Measurements from ENCODE around the gene GLT8D2. TPM values are rescaled to one million over a fixed set of nuclear protein-coding genes. Genes with fewer than 3 reads are reported as not detected.
"Not testable (repeated sequence)": the region's sequence is repeated elsewhere in the genome, so short reads cannot be mapped to it uniquely, and the experiment has no call there.

GLT8D2 gene
- total and polyA plus RNA-seq, 7 donors: 0.71 to 5.2 (median 1.5) TPM

- intact Hi-C loops (cut with DNase I): no loop called here
- Histone ChIP-seq H3K27me3 (ENCODE audit: insufficient read depth in 3 of 3, low read length in 2 of 3) (peaks cover 0 to 21% (median 0%) of the 10 kb centered on the region in 3 donors), H3K27ac (no peak overlapping the region), H3K4me3 (no peak overlapping the region), H3K9me3 (no peaks in the 10 kb centered on the region), H3K36me3 (ENCODE audit: insufficient read depth in 1 of 2, low read depth in 1 of 2) (no peaks in the 10 kb centered on the region), H3K4me1 (peaks cover 12% of the 10 kb centered on the region)
- no peak for DNase-seq
- 69 to 79% (median 78%) methylated on average over 5 of the region's 5 CpGs for WGBS, 3 donors
- ATAC-seq: no peak
- TF ChIP-seq CTCF (IDR thresholded peaks at IDR 0.05): no peak
These were observed 1.8 kb downstream of the GLT8D2 start for GRCh38 chr12:104048162-104048561.

- DNase-seq (no peak), ATAC-seq (no peak)
- Histone ChIP-seq H3K36me3 (ENCODE audit: insufficient read depth in 1 of 2, low read depth in 1 of 2) (no peaks in the 10 kb centered on the region), H3K4me1 (peaks cover 12% of the 10 kb centered on the region), H3K9me3 (no peaks in the 10 kb centered on the region), H3K4me3 (no peak overlapping the region), H3K27me3 (ENCODE audit: insufficient read depth in 3 of 3, low read length in 2 of 3) (peaks cover 0 to 16% (median 0%) of the 10 kb centered on the region in 3 donors), H3K27ac (no peak overlapping the region)
- intact Hi-C loops (cut with DNase I): no loop called here
- TF ChIP-seq CTCF (IDR thresholded peaks at IDR 0.05): no peak
- 86 to 91% (median 90%) methylated on average over 4 of the region's 4 CpGs for WGBS, 3 donors
These were observed 3.7 kb downstream of the GLT8D2 start for GRCh38 chr12:104046306-104046705.

- Histone ChIP-seq H3K27ac (no peak overlapping the region), H3K9me3 (no peaks in the 10 kb centered on the region), H3K27me3 (ENCODE audit: insufficient read depth in 3 of 3, low read length in 2 of 3) (peaks cover 0 to 5% (median 0%) of the 10 kb centered on the region in 3 donors), H3K4me3 (no peak overlapping the region), H3K4me1 (peaks cover 4% of the 10 kb centered on the region), H3K36me3 (ENCODE audit: insufficient read depth in 1 of 2, low read depth in 1 of 2) (no peaks in the 10 kb centered on the region)
- DNase-seq (no peak), ATAC-seq (no peak)
- TF ChIP-seq CTCF (IDR thresholded peaks at IDR 0.05): no peak
- WGBS, 3 donors: 75 to 88% (median 80%) methylated on average over 3 of the region's 3 CpGs
- intact Hi-C loops (cut with DNase I): no loop called here
These were observed 5.8 kb downstream of the GLT8D2 start for GRCh38 chr12:104044158-104044557.

- no peaks in the 10 kb centered on the region for H3K36me3 ChIP-seq (ENCODE audit: insufficient read depth in 1 of 2, low read depth in 1 of 2)
- H3K4me3 ChIP-seq: no peak overlapping the region
- no peak for ATAC-seq
- 67 to 88% (median 71%) methylated on average over 1 of the region's 1 CpG for WGBS, 3 donors
- no peak for TF ChIP-seq CTCF (IDR thresholded peaks at IDR 0.05)
- H3K4me1 ChIP-seq: peaks cover 4% of the 10 kb centered on the region
- no peak for DNase-seq
- no peak overlapping the region for H3K27ac ChIP-seq
- H3K9me3 ChIP-seq: no peaks in the 10 kb centered on the region
- H3K27me3 ChIP-seq (ENCODE audit: insufficient read depth in 3 of 3, low read length in 2 of 3): no peaks in the 10 kb centered on the region
- intact Hi-C loops (cut with DNase I): no loop called here
These were observed 7.4 kb downstream of the GLT8D2 start for GRCh38 chr12:104042580-104042979.

- 83 to 97% (median 85%) methylated on average over 1 of the region's 1 CpG for WGBS, 3 donors
- intact Hi-C loops (cut with DNase I); H3K9me3 ChIP-seq; H3K27ac ChIP-seq; H3K36me3 ChIP-seq (ENCODE audit: insufficient read depth in 1 of 2, low read depth in 1 of 2); H3K27me3 ChIP-seq (ENCODE audit: insufficient read depth in 3 of 3, low read length in 2 of 3); DNase-seq; ATAC-seq; H3K4me3 ChIP-seq; H3K4me1 ChIP-seq: not testable (repeated sequence)
These were observed 10.2 kb downstream of the GLT8D2 start for GRCh38 chr12:104039769-104040168.

- WGBS, 3 donors: 87 to 90% (median 90%) methylated on average over 2 of the region's 2 CpGs
- intact Hi-C loops (cut with DNase I); ATAC-seq: not testable (repeated sequence)
These were observed 13.8 kb downstream of the GLT8D2 start for GRCh38 chr12:104036143-104036542.

GRCh38 chr12:104030596-104030995, 19.4 kb downstream of the GLT8D2 start:
- H3K4me1 ChIP-seq; ATAC-seq; H3K9me3 ChIP-seq; H3K27me3 ChIP-seq (ENCODE audit: insufficient read depth in 3 of 3, low read length in 2 of 3); H3K27ac ChIP-seq; H3K4me3 ChIP-seq; H3K36me3 ChIP-seq (ENCODE audit: insufficient read depth in 1 of 2, low read depth in 1 of 2); DNase-seq; intact Hi-C loops (cut with DNase I): not testable (repeated sequence)
- WGBS, 3 donors: 93 to 99% (median 96%) methylated on average over 7 to 10 of the region's 27 CpGs

More at GRCh38 chr12:104036143-104036542, 13.8 kb downstream of the GLT8D2 start:
- H3K4me1 ChIP-seq; DNase-seq; H3K4me3 ChIP-seq; H3K27me3 ChIP-seq (ENCODE audit: insufficient read depth in 3 of 3, low read length in 2 of 3); H3K9me3 ChIP-seq; H3K27ac ChIP-seq; H3K36me3 ChIP-seq (ENCODE audit: insufficient read depth in 1 of 2, low read depth in 1 of 2): not testable (repeated sequence)
